HCT116 (cell line): ENCODE data around the gene UQCC2. TPM values are rescaled to one million over a fixed set of nuclear protein-coding genes. Genes with fewer than 3 reads are reported as not detected.

Source experiments
- ATAC-seq: fragments of 200-7000 bp; cut with Tn5 transposase; 2 replicates; pipeline ENCODE4 v1.9.1; 2020; ENCODE audit warnings: mild to moderate bottlenecking, moderate library complexity
- BruUV-seq: library from RNA; stranded (reverse); fragments of 400-500 nt; replicated peaks from 2 replicates; lab custom pipeline; 2021; lab: Mats Ljungman, UMichigan
- CTCF ChIA-PET: fragments of 300-600 bp; sonication (Branson Sonifier 250); formaldehyde crosslinking; loops from one replicate; lab custom pipeline; 2021; ENCODE audit warnings: antibody characterized with exemption; lab: Charles Lee
- POLR2A ChIA-PET: fragments of 300-600, 350-600 bp; sonication (Branson Sonifier 250); formaldehyde crosslinking; loops from one replicate; lab custom pipeline; 2021; ENCODE audit warnings: antibody characterized with exemption; lab: Charles Lee
- RAD21 ChIA-PET, 2 experiments: fragments of 300-600 bp; sonication (Branson Sonifier 250); formaldehyde crosslinking; loops; one replicate each; lab custom pipeline; 2023; ENCODE audit warnings: low total read pairs in 2 of 2; ENCODE audit not compliant: uncharacterized antibody in 2 of 2, unreplicated experiment in 2 of 2, low non-redundant PET in 1 of 2; lab: Charles Lee
- DNase-seq: peaks from one replicate; pipeline ENCODE4 v3.0.0-alpha.2; 2010; ENCODE audit warnings: low read depth, low spot score
- H2AFZ ChIP-seq: fragments of 200-600 bp; shearing (Covaris generic), sonication (generic); 2 replicates; pipeline ENCODE4 v1.6.1; 2017; ENCODE audit warnings: low read depth, mixed run types, mixed read lengths, antibody characterized with exemption, low read length; ENCODE audit not compliant: poor library complexity, severe bottlenecking
- H3K27ac ChIP-seq: 2 replicates; pipeline ENCODE4 v1.5.1; 2012; ENCODE audit warnings: low read depth, low read length
- H3K27me3 ChIP-seq: fragments of 200-600 bp; sonication (generic); 2 replicates; pipeline ENCODE4 v1.6.1; 2016; ENCODE audit warnings: mixed run types, low read length, mixed read lengths; ENCODE audit not compliant: insufficient read depth
- H3K36me3 ChIP-seq, 2 experiments: fragments of 200-500 bp in 1 of 2; fragments of 200-600 bp in 1 of 2; sonication (Bioruptor generic) in 1 of 2; sonication (generic) in 1 of 2; 2 replicates each; pipeline versions ENCODE4 v1.5.1 to v1.6.1; 2014 to 2016; ENCODE audit warnings: low read length in 2 of 2, inconsistent platforms in 1 of 2, mixed read lengths in 1 of 2, mixed run types in 1 of 2; ENCODE audit not compliant: insufficient read depth in 2 of 2, control insufficient read depth in 1 of 2
- H3K4me1 ChIP-seq, 2 experiments: fragments of 200-600 bp in 1 of 2; sonication (generic) in 1 of 2; 2 replicates each; pipeline versions ENCODE4 v1.5.1 to v1.6.1; 2012 to 2017; ENCODE audit warnings: low read length in 2 of 2, inconsistent platforms in 1 of 2, mild to moderate bottlenecking in 1 of 2, mixed read lengths in 1 of 2, mixed run types in 1 of 2, moderate library complexity in 1 of 2; ENCODE audit not compliant: insufficient read depth in 2 of 2, control insufficient read depth in 1 of 2
- H3K4me2 ChIP-seq: fragments of 200-600 bp; sonication (generic); 2 replicates; pipeline ENCODE4 v1.6.1; 2017; ENCODE audit warnings: mixed run types, low read length, mixed read lengths
- H3K4me3 ChIP-seq, 2 experiments: fragments of 200-600 bp in 1 of 2; sonication (generic) in 1 of 2; replicated peaks in 1 of 2; 2 replicates each; pipeline ENCODE4 v1.5.1; 2011 to 2016; ENCODE audit warnings: low read length in 2 of 2, control low read depth in 1 of 2, low read depth in 1 of 2, mild to moderate bottlenecking in 1 of 2, mixed read lengths in 1 of 2, mixed run types in 1 of 2
- H3K79me2 ChIP-seq: fragments of 200-600 bp; sonication (generic); 2 replicates; pipeline ENCODE4 v1.6.1; 2017; ENCODE audit warnings: mild to moderate bottlenecking, mixed run types, low read length, moderate library complexity, mixed read lengths; ENCODE audit not compliant: insufficient read depth
- H3K9ac ChIP-seq: fragments of 200-600 bp; sonication (generic); 2 replicates; pipeline ENCODE4 v1.6.1; 2016; ENCODE audit warnings: low read length, mixed read lengths
- H3K9me2 ChIP-seq: fragments of 200-600 bp; sonication (generic), shearing (Covaris generic); 2 replicates; pipeline ENCODE4 v1.6.1; 2017; ENCODE audit warnings: mixed run types, mild to moderate bottlenecking, moderate library complexity; ENCODE audit not compliant: insufficient read depth
- H3K9me3 ChIP-seq, 2 experiments: fragments of 200-500 bp in 1 of 2; fragments of 200-600 bp in 1 of 2; sonication (Bioruptor generic) in 1 of 2; sonication (generic) in 1 of 2; 2 replicates each; pipeline ENCODE4 v1.6.1; 2014 to 2017; ENCODE audit warnings: low read length in 2 of 2, mixed read lengths in 2 of 2, inconsistent platforms in 1 of 2, low read depth in 1 of 2, mild to moderate bottlenecking in 1 of 2, mixed run types in 1 of 2, moderate library complexity in 1 of 2; ENCODE audit not compliant: control insufficient read depth in 1 of 2, insufficient read depth in 1 of 2
- H4K20me1 ChIP-seq: fragments of 200-600 bp; sonication (generic), shearing (Covaris generic); 2 replicates; pipeline ENCODE4 v1.6.1; 2017; ENCODE audit warnings: mixed run types, mild to moderate bottlenecking, moderate library complexity; ENCODE audit not compliant: insufficient read depth
- EZH2 ChIP-seq: fragments of 200-600 bp; sonication (generic); IDR thresholded peaks from 2 replicates; pipeline ENCODE4 v1.6.1; 2017; ENCODE audit warnings: antibody characterized with exemption, mixed run types
- POLR2A ChIP-seq: IDR thresholded peaks from 2 replicates; pipeline ENCODE4 v1.7.0; 2011; ENCODE audit warnings: borderline replicate concordance; ENCODE audit not compliant: insufficient read depth, insufficient read length; ENCODE audit errors: extremely low read depth
- RAD21 ChIP-seq: IDR thresholded peaks from 2 replicates; pipeline ENCODE4 v1.6.1; 2012; ENCODE audit warnings: low read depth, mild to moderate bottlenecking
- TCF7L2 ChIP-seq: IDR thresholded peaks from 2 replicates; pipeline ENCODE4 v1.7.0; 2011; ENCODE audit warnings: borderline replicate concordance, inconsistent platforms; ENCODE audit not compliant: insufficient read depth, insufficient read length; ENCODE audit errors: extremely low read depth
- YY1 ChIP-seq: IDR thresholded peaks from 2 replicates; pipeline ENCODE4 v1.6.1; 2011; ENCODE audit warnings: low read length, low read depth, moderate library complexity, mild to moderate bottlenecking; ENCODE audit not compliant: insufficient replicate concordance; ENCODE audit errors: extremely low read depth
- ZFX ChIP-seq: fragments of 450-650 bp; IDR thresholded peaks from 2 replicates; pipeline ENCODE4 v1.6.1; 2017
- ZNF274 ChIP-seq: fragments of 200-500 bp; sonication (Bioruptor generic); IDR thresholded peaks from 2 replicates; pipeline ENCODE4 v1.6.1; 2014; ENCODE audit warnings: mild to moderate bottlenecking, low read depth, low read length, inconsistent platforms
- intact Hi-C: fragments of 100-400 bp; cut with micrococcal nuclease; formaldehyde crosslinking; loops from 2 replicates; pipeline ENCODE4 v1.10.0; 2022
- total RNA-seq: library from RNA; stranded (reverse); gene quantifications from one replicate; pipeline ENCODE4 v1.2.1, GENCODE V29; 2021; ENCODE audit not compliant: unreplicated experiment
- TF ChIP-seq, protein P1 (sequence below): IDR thresholded peaks from 2 replicates; pipeline ENCODE4 v1.6.1; 2012
- TF ChIP-seq, protein P2 (sequence below): IDR thresholded peaks from 2 replicates; pipeline ENCODE4 v1.6.1; 2012; ENCODE audit warnings: low read depth
- TF ChIP-seq, protein P3 (sequence below): IDR thresholded peaks from 2 replicates; pipeline ENCODE4 v1.6.1; 2011; ENCODE audit warnings: mild to moderate bottlenecking, low read length, moderate library complexity; ENCODE audit not compliant: insufficient replicate concordance; ENCODE audit errors: extremely low read depth

UQCC2 gene
- total RNA-seq, 1 experiment from 2014 or later = 95.1 TPM

DNA sequence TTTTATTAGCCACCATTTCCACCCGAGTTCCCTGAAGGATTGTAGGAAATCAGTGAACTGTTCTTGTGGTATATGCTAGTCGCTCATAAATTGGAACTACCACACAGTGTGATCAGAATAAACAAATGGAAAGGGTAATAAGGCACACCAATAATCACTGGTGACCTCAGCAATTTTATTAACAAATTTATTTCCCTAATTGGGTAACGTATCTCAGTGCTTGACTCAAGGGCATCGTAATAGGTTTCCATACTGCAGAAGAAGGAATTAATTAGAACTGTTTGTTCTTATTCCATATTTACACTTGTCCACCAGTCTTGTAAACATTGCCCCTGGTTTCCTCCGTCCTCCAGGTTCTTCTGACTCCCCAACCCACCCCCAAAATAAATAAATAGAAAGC, 10.0 kb upstream of the UQCC2 start:
- no peak for ATAC-seq
- no TSS peak for BruUV-seq
- ChIA-PET RAD21 (no interaction called here), CTCF (interaction anchor here (2.4 kb wide), 1 partner anchor 10 kb away, joined by 12 read pairs; the partner anchor contains the start of gene UQCC2)
- H3K27me3 ChIP-seq = peaks cover 30% of the 10 kb centered on the region
- intact Hi-C loops = no loop called here
- H2AFZ ChIP-seq = no peak overlapping the region
- no peak overlapping the region for H3K4me3 ChIP-seq
- H3K4me1 ChIP-seq = peaks cover 6 to 9% of the 10 kb centered on the region in 2 experiments
- no peaks in the 10 kb centered on the region for H3K9me3 ChIP-seq
- H3K36me3 ChIP-seq = no peaks in the 10 kb centered on the region
- TF ChIP-seq, protein P1, sequence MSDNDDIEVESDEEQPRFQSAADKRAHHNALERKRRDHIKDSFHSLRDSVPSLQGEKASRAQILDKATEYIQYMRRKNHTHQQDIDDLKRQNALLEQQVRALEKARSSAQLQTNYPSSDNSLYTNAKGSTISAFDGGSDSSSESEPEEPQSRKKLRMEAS = no peak
- TF ChIP-seq ZFX (no peak), ZNF274 (no peak), YY1 (no peak), EZH2 (no peak), RAD21 (no peak), POLR2A (no peak), TCF7L2 (no peak)
- TF ChIP-seq, protein P2, sequence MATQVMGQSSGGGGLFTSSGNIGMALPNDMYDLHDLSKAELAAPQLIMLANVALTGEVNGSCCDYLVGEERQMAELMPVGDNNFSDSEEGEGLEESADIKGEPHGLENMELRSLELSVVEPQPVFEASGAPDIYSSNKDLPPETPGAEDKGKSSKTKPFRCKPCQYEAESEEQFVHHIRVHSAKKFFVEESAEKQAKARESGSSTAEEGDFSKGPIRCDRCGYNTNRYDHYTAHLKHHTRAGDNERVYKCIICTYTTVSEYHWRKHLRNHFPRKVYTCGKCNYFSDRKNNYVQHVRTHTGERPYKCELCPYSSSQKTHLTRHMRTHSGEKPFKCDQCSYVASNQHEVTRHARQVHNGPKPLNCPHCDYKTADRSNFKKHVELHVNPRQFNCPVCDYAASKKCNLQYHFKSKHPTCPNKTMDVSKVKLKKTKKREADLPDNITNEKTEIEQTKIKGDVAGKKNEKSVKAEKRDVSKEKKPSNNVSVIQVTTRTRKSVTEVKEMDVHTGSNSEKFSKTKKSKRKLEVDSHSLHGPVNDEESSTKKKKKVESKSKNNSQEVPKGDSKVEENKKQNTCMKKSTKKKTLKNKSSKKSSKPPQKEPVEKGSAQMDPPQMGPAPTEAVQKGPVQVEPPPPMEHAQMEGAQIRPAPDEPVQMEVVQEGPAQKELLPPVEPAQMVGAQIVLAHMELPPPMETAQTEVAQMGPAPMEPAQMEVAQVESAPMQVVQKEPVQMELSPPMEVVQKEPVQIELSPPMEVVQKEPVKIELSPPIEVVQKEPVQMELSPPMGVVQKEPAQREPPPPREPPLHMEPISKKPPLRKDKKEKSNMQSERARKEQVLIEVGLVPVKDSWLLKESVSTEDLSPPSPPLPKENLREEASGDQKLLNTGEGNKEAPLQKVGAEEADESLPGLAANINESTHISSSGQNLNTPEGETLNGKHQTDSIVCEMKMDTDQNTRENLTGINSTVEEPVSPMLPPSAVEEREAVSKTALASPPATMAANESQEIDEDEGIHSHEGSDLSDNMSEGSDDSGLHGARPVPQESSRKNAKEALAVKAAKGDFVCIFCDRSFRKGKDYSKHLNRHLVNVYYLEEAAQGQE = no peak
- TF ChIP-seq, protein P3, sequence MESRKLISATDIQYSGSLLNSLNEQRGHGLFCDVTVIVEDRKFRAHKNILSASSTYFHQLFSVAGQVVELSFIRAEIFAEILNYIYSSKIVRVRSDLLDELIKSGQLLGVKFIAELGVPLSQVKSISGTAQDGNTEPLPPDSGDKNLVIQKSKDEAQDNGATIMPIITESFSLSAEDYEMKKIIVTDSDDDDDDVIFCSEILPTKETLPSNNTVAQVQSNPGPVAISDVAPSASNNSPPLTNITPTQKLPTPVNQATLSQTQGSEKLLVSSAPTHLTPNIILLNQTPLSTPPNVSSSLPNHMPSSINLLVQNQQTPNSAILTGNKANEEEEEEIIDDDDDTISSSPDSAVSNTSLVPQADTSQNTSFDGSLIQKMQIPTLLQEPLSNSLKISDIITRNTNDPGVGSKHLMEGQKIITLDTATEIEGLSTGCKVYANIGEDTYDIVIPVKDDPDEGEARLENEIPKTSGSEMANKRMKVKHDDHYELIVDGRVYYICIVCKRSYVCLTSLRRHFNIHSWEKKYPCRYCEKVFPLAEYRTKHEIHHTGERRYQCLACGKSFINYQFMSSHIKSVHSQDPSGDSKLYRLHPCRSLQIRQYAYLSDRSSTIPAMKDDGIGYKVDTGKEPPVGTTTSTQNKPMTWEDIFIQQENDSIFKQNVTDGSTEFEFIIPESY = no peak
- TF ChIP-seq, all 23 proteins: peak for 0
- no peaks in the 10 kb centered on the region for H3K9me2 ChIP-seq
- no peak overlapping the region for H3K4me2 ChIP-seq
- DNase-seq = no peak
- H3K9ac ChIP-seq = no peak overlapping the region
- H3K79me2 ChIP-seq = no peaks in the 10 kb centered on the region
- H3K27ac ChIP-seq = no peak overlapping the region
- H4K20me1 ChIP-seq = no peaks in the 10 kb centered on the region
- POLR2A ChIA-PET = no interaction called here
